ENCODE results near the gene ATP13A3.

The ATP13A3 gene

DNA sequence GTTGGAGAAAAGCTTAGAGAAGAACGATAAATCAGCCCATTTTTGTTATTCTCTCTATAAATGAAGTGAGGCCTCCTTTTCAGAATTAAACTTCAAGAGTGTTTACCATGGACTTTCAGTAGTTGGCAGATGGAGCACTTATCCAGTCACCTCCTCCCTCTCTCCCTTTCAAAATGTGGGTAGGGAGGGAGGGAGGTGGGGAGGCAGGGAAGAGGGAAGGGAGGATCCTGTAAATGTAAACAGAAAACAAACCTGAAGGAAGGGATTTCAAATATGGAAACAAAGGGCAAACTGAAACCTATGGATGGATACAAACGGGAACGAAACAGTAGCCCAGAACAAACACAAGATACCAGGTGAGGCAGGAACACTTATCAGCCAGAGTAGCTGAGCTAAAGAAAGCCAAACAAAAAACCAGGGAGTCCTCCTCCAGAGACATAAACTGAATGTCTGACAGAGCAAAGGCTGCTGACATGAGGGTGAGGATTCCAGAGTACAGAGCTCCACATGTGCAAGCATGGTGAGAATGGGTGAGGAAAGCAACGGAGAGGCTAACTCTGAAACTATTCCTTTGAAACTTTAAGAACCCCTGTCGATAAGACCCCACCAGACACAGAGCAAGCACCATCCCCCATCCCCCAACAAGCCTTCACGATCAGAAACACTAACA lies 46.8 kb downstream of the ATP13A3 start:
- DNase-seq (ENCODE audit: low read depth) = no peak

GRCh38 chr3:194434503-194434902 lies 52.3 kb downstream of the ATP13A3 start:
- DNase-seq (ENCODE audit: low read depth) = no peak

- no peak for DNase-seq (ENCODE audit: low read depth)
Observed at GRCh38 chr3:194431554-194431953, 55.2 kb downstream of the ATP13A3 start.

GRCh38 chr3:194425399-194425798 lies 61.4 kb downstream of the ATP13A3 start:
- no peak for DNase-seq (ENCODE audit: low read depth)

DNA sequence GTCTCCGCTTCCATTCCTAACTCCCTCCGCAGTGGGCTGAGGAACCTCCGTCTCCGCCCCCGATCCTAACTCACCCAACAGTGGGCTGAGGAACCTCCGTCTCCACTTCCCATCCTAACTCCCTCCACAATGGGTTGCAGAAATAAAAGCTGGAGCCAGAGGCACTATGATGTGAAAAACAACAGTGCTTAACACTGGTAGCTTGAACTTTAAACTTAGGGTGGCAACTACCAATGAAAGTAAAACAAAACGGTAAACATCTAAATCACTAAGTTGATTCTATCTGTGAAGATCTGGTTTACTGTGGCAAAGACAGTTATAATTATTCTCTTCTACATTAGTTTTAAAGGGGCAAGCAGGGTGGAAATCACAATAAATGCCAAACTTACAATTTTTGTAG lies 61.8 kb downstream of the ATP13A3 start:
- DNase-seq (ENCODE audit: low read depth) = no peak

GRCh38 chr3:194424373-194424772 lies 62.4 kb downstream of the ATP13A3 start:
- DNase-seq (ENCODE audit: low read depth) = no peak

DNA sequence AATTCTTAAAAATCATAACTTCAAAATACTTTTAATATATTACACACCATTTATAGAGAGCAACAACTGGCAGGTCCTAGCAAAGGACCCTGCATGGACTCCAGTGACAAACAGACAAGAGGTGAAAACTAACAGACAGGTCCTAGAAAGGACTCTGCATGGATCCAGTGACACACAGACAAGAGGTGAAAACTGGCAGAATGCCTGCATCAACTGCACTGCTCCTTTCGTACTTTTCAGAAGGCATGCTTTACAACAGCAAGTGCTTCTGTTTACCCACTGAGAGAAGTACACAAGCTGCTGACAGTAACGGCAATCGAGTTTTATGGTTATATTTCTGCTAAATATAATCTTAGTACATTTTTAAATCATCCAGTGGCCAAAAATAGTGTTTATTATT lies 63.5 kb downstream of the ATP13A3 start:
- no peak for DNase-seq (ENCODE audit: low read depth)

- DNase-seq (ENCODE audit: low read depth) = no peak
Observed at GRCh38 chr3:194422188-194422587, 64.6 kb downstream of the ATP13A3 start.

- no peak for DNase-seq (ENCODE audit: low read depth)
Observed at GRCh38 chr3:194418671-194419070, 68.1 kb downstream of the ATP13A3 start.

DNA sequence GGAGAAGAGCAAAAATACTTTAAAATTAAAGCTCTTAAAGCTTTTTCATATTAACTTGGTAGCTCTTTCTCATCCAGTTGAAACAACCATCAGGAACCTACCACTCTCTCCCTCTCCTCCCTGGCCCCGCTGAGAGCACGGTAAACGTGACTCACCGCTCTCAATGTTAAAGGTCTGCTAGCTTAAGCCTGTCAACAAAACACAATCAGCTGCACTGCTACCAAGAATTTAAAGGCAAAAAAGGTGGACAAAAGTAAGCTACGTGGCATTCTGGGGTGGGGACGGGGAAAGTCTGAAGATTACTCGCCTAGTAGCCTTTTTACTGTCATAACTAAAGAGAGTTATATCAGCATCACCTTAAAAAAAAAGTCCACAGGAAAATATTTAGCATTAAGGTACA lies 79.4 kb downstream of the ATP13A3 start:
- DNase-seq (ENCODE audit: low read depth) = no peak

GRCh38 chr3:194405766-194406165 lies 81.0 kb downstream of the ATP13A3 start:
- no peak for DNase-seq (ENCODE audit: low read depth)

DNA sequence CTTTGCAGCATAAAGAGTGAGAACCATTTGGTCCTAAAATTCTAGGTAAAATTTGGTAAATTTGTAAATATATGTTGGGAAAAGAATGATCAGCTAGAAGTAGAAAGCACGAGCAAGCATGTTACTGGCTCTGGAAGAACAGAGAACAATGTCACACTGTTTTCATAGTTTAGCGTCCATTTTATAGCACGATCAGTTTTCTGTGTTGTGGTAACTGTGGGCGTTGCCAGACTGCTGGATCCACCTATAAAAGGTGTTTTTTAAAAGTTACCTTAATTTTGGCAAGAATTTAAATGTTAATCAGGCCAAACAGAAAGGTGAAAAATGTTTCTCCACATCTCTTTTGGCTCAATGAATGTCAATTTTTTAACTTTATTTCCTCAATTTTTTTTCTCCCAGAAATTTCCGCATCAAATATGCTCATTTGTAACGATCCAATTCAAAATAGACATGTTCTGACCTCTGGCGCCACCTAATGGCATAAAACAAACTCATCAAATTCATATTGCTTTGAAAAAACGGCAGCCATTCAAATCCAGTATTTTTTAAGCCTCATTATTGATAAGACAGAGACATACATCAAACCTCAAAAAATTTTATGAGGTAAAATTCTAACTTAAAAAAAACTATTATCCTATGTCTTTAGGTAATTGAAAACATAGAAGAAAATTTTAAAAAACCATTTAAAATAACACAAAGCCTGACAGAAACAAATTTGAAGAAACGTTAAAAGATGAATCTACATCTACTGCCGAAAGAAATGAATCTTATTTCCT lies 82.2 kb downstream of the ATP13A3 start:
- no peak for DNase-seq (ENCODE audit: low read depth)

- no peak for DNase-seq (ENCODE audit: low read depth)
Observed at GRCh38 chr3:194401868-194402329, 84.9 kb downstream of the ATP13A3 start.

GRCh38 chr3:194401346-194401745 lies 85.5 kb downstream of the ATP13A3 start:
- no peak for DNase-seq (ENCODE audit: low read depth)

- no peak for DNase-seq (ENCODE audit: low read depth)
Observed at GRCh38 chr3:194399874-194400411, 86.9 kb downstream of the ATP13A3 start.

DNA sequence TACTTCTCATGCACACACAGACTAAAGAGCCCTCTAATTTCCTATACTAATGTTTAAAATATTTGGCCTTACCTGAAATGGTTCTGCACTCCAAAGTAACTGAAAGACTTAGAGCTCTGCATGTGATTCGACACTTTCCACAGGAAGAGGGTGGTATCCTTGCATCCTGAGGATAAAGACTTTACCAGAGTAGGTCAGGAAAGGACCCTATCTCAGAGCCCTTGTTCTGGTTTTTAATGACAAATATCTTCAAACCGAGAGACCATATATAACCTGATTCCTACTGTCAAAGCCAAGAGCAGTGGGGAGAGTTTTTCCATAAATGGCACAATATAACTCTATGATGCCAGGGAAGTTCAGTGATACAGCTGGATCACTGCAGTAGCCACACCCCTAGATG lies 87.6 kb downstream of the ATP13A3 start, which contains the start of gene GP5:
TSS of gene GP5 (minus strand) at position 101 of the 400 bp plus-strand sequence. CDS start 984 bp downstream, outside the sequence.
- DNase-seq (ENCODE audit: low read depth) = no peak

GRCh38 chr3:194397757-194398312 lies 89.0 kb downstream of the ATP13A3 start:
- DNase-seq (ENCODE audit: low read depth) = no peak

- DNase-seq (ENCODE audit: low read depth) = no peak
Observed at GRCh38 chr3:194396859-194397756, 89.7 kb downstream of the ATP13A3 start.

DNA sequence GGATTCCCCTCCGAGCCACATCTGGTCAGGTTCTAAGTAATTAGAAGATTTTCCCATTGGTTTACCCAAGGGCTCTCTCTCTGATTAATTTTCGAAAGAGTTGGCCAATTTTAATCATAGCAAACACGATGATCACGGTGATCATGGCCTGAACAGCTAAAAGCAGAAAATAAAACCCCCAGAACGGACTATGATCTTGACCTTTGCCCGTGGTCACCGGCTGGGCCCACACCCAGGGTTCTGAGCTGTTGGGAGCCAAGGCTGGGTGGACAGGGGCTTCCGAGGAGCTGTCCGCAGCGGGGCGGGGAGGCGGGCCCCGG lies 90.3 kb downstream of the ATP13A3 start:
- no peak for DNase-seq (ENCODE audit: low read depth)

DNA sequence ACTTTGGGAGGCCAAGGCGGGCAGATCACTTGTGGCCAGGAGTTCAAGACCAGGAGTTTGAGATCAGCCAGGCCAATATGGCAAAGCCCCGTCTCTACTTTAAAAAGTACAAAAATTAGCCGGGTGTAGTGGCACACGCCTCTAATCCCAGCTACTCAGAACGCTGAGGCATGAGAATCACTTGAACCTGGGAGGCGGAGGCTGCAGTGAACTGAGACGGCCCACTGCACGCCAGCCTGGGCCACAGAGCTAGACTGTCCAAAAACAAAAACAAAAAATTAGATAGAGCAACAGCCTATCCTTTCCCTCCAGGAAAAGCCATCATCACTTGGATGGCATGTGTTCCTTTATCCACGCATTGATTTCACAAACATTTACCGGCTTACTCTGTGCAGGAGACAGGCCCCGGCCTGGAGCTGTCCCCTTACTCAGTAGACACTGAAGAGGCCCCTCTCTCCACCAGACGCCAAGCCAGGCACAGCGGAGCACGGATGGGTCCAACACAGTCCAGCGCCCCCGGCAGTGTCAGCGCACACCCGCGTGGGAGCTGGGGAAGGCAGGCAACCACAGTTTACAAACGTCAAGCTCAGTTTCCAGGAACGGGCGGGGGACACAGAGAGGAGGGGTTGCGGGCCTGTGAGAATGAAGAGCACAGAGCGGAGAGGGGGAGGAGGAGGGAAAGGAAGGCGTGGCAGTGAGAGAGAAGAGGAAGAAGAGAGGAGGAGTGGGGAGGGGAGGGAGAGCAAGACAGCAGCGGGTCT lies 90.8 kb downstream of the ATP13A3 start:
- DNase-seq (ENCODE audit: low read depth) = no peak

DNA sequence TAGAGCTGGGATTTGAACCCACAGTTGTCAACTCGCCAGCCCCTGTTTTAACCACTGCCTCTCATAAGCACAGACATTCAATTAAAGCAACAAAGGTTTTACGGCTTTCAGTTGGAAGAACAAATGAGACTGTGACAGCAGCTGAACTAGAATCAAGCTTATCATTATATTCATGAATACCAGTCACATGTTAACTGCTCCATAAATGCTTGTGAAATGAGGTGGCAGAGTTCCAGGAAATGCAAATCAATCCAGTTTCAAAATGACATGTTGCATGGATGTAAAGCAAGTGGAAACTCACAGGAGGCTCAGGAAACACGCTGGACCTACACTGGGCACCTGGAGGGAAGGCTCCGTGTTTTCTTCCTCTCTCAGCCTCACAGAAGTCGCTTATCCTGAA lies 91.6 kb downstream of the ATP13A3 start:
- no peak for DNase-seq (ENCODE audit: low read depth)

Data from activated gamma-delta T cell treated with anti-CD3 and anti-CD28 coated beads, Interleukin-2, amount 50 U/mL, for 16 hours (primary cell).